ACC112 (cell line): Measurements from ENCODE around the gene SENP7.

Source experiments
- H2AFZ ChIP-seq: fragments of 200-600 bp; sonication (generic); one replicate; pipeline ENCODE4 v1.6.0; 2017; ENCODE audit warnings: antibody characterized with exemption, low read length; ENCODE audit not compliant: unreplicated experiment
- H3K27ac ChIP-seq: fragments of 200-600 bp; sonication (generic); 2 replicates; pipeline ENCODE4 v1.5.1; 2014; ENCODE audit warnings: low read depth, mild to moderate bottlenecking, antibody characterized with exemption, low read length, moderate library complexity
- H3K27me3 ChIP-seq: fragments of 200-600 bp; sonication (generic); 2 replicates; pipeline ENCODE4 v1.6.1; 2014; ENCODE audit warnings: mild to moderate bottlenecking, antibody characterized with exemption, low read length, moderate library complexity, mixed read lengths; ENCODE audit not compliant: insufficient read depth
- H3K36me3 ChIP-seq: fragments of 200-600 bp; sonication (generic); 2 replicates; pipeline ENCODE4 v1.6.1; 2016; ENCODE audit warnings: mild to moderate bottlenecking, antibody characterized with exemption, low read length, moderate library complexity, mixed read lengths; ENCODE audit not compliant: insufficient read depth
- H3K4me1 ChIP-seq: fragments of 200-600 bp; sonication (generic); one replicate; pipeline ENCODE4 v1.6.1; 2016; ENCODE audit warnings: low read length, mixed read lengths; ENCODE audit not compliant: insufficient read depth, unreplicated experiment, control insufficient read depth
- H3K4me3 ChIP-seq: fragments of 200-600 bp; sonication (generic); 2 replicates; pipeline ENCODE4 v1.5.1; 2014; ENCODE audit warnings: mild to moderate bottlenecking, low read depth, low read length
- H3K79me2 ChIP-seq: fragments of 200-600 bp; sonication (generic); one replicate; pipeline ENCODE4 v1.6.0; 2016; ENCODE audit warnings: low read length; ENCODE audit not compliant: control insufficient read depth, unreplicated experiment, insufficient read depth

SENP7 gene

GRCh38 chr3:101519685-101520365, 6.8 kb upstream of the SENP7 start:
- peaks cover 4% of the 10 kb centered on the region; the same call in 1 of the 2 replicates for H3K27me3 ChIP-seq
- H3K79me2 ChIP-seq = no peaks in the 10 kb centered on the region
- H3K4me3 ChIP-seq = no peak overlapping the region
- no peaks in the 10 kb centered on the region for H3K4me1 ChIP-seq
- H2AFZ ChIP-seq = no peak overlapping the region
- no peak overlapping the region for H3K27ac ChIP-seq
- H3K36me3 ChIP-seq = no peaks in the 10 kb centered on the region

DNA sequence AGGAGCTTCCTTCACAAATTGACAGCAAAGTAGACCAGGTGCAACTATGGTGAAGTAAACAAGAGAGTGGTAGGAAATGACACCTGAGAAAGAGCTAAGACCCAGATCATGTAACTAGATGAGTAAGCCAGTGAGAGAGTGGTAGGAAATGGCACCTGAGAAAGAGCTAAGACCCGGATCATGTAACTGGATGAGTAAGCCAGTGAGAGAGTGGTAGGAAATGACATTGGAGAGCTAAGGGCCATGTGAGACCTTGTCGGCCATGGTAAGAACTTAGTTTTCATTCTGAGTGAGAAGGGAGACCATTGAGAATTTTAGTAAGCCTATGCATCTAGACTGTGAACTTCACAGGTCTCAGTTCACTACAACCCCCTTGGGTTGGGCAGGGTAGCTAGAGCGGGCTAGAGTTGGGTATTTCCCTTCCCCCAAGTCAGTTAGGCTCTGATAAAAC, 5.4 kb upstream of the SENP7 start:
- H3K4me3 ChIP-seq = no peak overlapping the region
- H3K36me3 ChIP-seq = no peaks in the 10 kb centered on the region
- peaks cover 4% of the 10 kb centered on the region; the same call in 1 of the 2 replicates for H3K27me3 ChIP-seq
- peak overlapping the region; percentile 41 for H2AFZ ChIP-seq
- H3K4me1 ChIP-seq = peaks cover 5% of the 10 kb centered on the region
- H3K27ac ChIP-seq = no peak overlapping the region
- H3K79me2 ChIP-seq = no peaks in the 10 kb centered on the region

- Histone ChIP-seq H3K36me3 (no peaks in the 10 kb centered on the region), H3K27ac (peak overlapping the region; percentile 89), H3K27me3 (peaks cover 4% of the 10 kb centered on the region; the same call in 1 of the 2 replicates), H2AFZ (peak overlapping the region; percentile 93), H3K4me3 (peak overlapping the region; percentile 90), H3K4me1 (peaks cover 8% of the 10 kb centered on the region), H3K79me2 (peaks cover 9% of the 10 kb centered on the region)
Observed at GRCh38 chr3:101513419-101513986, 491 bp upstream of the SENP7 start.

DNA sequence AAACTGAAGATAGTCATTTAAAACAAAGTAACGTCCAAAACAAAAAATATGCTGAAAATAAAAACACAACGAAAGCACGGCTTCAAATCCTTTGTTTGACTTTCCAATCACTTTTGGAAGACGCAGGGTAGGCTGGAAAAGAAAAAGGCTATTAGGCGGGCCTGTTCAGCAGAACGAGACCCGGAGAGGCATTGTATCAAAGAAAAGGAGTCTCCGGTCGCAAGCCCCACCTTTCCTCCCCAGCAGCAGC, 691 bp downstream of the SENP7 start:
- peaks cover 10% of the 10 kb centered on the region for H3K79me2 ChIP-seq
- H3K27ac ChIP-seq = peak overlapping the region; percentile 89
- H3K36me3 ChIP-seq = no peaks in the 10 kb centered on the region
- H2AFZ ChIP-seq = peak overlapping the region; percentile 73
- peaks cover 8% of the 10 kb centered on the region for H3K4me1 ChIP-seq
- no peaks in the 10 kb centered on the region for H3K27me3 ChIP-seq
- peak overlapping the region; percentile 90 for H3K4me3 ChIP-seq

- Histone ChIP-seq H3K27ac (no peak overlapping the region), H2AFZ (no peak overlapping the region), H3K4me1 (peaks cover 8% of the 10 kb centered on the region), H3K79me2 (peaks cover 12% of the 10 kb centered on the region), H3K27me3 (no peaks in the 10 kb centered on the region), H3K36me3 (no peaks in the 10 kb centered on the region), H3K4me3 (no peak overlapping the region)
Observed at GRCh38 chr3:101509811-101510210, 3.2 kb downstream of the SENP7 start.

DNA sequence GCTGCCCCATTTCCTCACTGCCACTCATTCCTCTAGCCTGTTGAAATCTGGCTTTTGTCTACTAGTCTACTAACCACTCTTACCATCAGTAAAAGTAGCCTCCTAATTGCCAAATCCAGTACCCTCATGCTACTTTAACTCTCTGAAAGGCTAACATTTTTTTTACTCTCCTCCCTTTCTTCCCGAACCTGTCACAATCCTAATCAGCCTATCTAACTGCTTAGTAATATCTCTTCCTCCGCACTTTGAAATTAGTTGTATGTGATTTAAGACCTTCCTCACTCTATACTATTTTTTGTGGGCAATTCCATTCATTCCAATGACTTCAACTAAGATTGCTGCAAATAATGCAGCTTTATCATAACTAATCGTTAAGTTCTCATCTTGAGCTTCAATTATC, 3.7 kb downstream of the SENP7 start:
- Histone ChIP-seq H3K36me3 (no peaks in the 10 kb centered on the region), H3K4me1 (peaks cover 8% of the 10 kb centered on the region), H3K4me3 (no peak overlapping the region), H3K27ac (no peak overlapping the region), H3K79me2 (peaks cover 12% of the 10 kb centered on the region), H2AFZ (no peak overlapping the region), H3K27me3 (no peaks in the 10 kb centered on the region)

- no peaks in the 10 kb centered on the region for H3K4me1 ChIP-seq
- H3K79me2 ChIP-seq = peaks cover 2% of the 10 kb centered on the region
- H3K27ac ChIP-seq = no peak overlapping the region
Observed at GRCh38 chr3:101501783-101502182, 11.2 kb downstream of the SENP7 start.

DNA sequence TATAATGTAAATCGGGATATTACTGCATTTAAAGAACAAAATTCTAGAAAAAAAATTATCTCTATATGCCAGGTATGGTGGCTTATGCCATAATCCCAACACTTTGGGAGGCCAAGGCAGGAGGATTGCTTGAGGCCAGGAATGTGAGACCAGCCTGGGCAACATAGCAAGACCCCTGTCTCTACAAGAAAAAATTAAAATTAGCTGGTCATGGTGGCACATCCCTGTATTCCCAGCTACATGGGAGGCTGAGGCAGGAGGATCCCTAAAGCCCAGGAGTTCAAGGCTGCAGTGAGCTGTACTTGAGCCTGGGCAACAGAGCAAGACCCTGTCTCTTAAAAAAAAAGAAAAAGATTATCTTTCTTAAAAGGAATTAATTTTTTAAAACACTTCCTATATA, 12.8 kb downstream of the SENP7 start:
- no peak overlapping the region for H2AFZ ChIP-seq
- no peaks in the 10 kb centered on the region for H3K27me3 ChIP-seq
- no peaks in the 10 kb centered on the region for H3K4me1 ChIP-seq
- H3K4me3 ChIP-seq = no peak overlapping the region
- H3K36me3 ChIP-seq = no peaks in the 10 kb centered on the region
- H3K79me2 ChIP-seq = peaks cover 2% of the 10 kb centered on the region
- H3K27ac ChIP-seq = no peak overlapping the region

More at GRCh38 chr3:101501783-101502182, 11.2 kb downstream of the SENP7 start:
- Histone ChIP-seq H2AFZ (no peak overlapping the region), H3K27me3 (no peaks in the 10 kb centered on the region), H3K4me3 (no peak overlapping the region), H3K36me3 (no peaks in the 10 kb centered on the region)

DNA sequence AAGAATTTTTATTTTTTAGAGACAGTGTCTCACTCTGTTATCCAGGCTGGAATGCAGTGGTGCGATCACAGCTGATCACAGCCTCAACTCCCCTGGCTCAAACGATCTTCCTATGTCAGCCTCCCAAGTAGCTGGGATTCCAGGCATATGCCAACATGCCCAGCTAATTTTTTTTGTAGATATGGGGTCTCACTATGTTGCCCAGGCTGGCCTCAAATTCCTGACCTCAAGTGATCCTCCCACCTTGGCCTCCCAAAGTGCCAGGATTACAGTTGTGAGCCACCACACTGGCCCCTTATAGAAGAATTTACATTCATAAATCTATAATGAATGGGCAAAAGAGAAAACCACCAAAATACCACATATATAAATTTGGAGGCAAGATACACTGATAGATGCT, 15.2 kb downstream of the SENP7 start:
- Histone ChIP-seq H3K36me3 (no peaks in the 10 kb centered on the region), H3K4me1 (no peaks in the 10 kb centered on the region), H2AFZ (no peak overlapping the region), H3K27me3 (no peaks in the 10 kb centered on the region), H3K4me3 (no peak overlapping the region), H3K27ac (no peak overlapping the region), H3K79me2 (no peaks in the 10 kb centered on the region)

GRCh38 chr3:101495552-101495951, 17.5 kb downstream of the SENP7 start:
- H3K79me2 ChIP-seq = no peaks in the 10 kb centered on the region
- no peak overlapping the region for H2AFZ ChIP-seq
- H3K27ac ChIP-seq = no peak overlapping the region
- H3K4me3 ChIP-seq = no peak overlapping the region
- H3K36me3 ChIP-seq = no peaks in the 10 kb centered on the region
- H3K4me1 ChIP-seq = no peaks in the 10 kb centered on the region
- no peaks in the 10 kb centered on the region for H3K27me3 ChIP-seq
